K562 (cell line): Measurements from ENCODE around the gene PLEKHA1.

Experiments
- ADNP ChIP-seq: fragments of 200-800 bp; sonication (Bioruptor generic); IDR thresholded peaks from 2 replicates; pipeline ENCODE4 v1.6.1; 2016; ENCODE audit warnings: missing genetic modification characterization, missing compliant biosample characterization
- CREM ChIP-seq: IDR thresholded peaks from 2 replicates; pipeline ENCODE4 v1.6.1; 2014; ENCODE audit warnings: antibody characterized with exemption, low read depth
- EP300 ChIP-seq: IDR thresholded peaks from 2 replicates; pipeline ENCODE4 v1.6.1; 2012; ENCODE audit warnings: low read length, improper control_type of control experiment
- HLTF ChIP-seq: fragments of 450-650 bp; IDR thresholded peaks from 2 replicates; pipeline ENCODE4 v1.6.1; 2016
- MTA3 ChIP-seq: fragments of 450-650 bp; formaldehyde crosslinking; IDR thresholded peaks from 2 replicates; pipeline ENCODE4 v1.6.1; 2017; ENCODE audit warnings: mild to moderate bottlenecking, borderline replicate concordance
- POLR2A ChIP-seq: fragments of 450-650 bp; conservative IDR thresholded peaks from 2 replicates; pipeline ENCODE4 v1.6.1; 2016
- POLR2AphosphoS5 ChIP-seq: IDR thresholded peaks from 2 replicates; pipeline ENCODE4 v1.6.1; 2011; ENCODE audit warnings: mild to moderate bottlenecking, low read depth, low read length, moderate library complexity; ENCODE audit not compliant: control insufficient read depth, insufficient read depth
- SMARCA4 ChIP-seq: fragments of 450-650 bp; IDR thresholded peaks from 2 replicates; pipeline ENCODE4 v1.6.1; 2016
- SREBF2 ChIP-seq: sonication (generic); formaldehyde crosslinking; IDR thresholded peaks from 2 replicates; pipeline ENCODE4 v1.4.0; 2020; ENCODE audit warnings: mild to moderate bottlenecking, missing genetic modification reagents
- TEAD2 ChIP-seq: fragments of 450-650 bp; IDR thresholded peaks from 2 replicates; pipeline ENCODE4 v1.6.1; 2016; ENCODE audit warnings: missing genetic modification characterization, control low read depth, missing compliant biosample characterization
- ZNF212 ChIP-seq: fragments of 450-650 bp; formaldehyde crosslinking; IDR thresholded peaks from 2 replicates; pipeline ENCODE4 v1.4.0; 2020; ENCODE audit warnings: mild to moderate bottlenecking
- ZNF232 ChIP-seq: sonication (generic); formaldehyde crosslinking; IDR thresholded peaks from 2 replicates; pipeline ENCODE4 v1.8.0; 2022; ENCODE audit warnings: mild to moderate bottlenecking, missing genetic modification reagents
- TF ChIP-seq, protein P1 (sequence below), 3 experiments: IDR thresholded peaks in 2 of 3; conservative IDR thresholded peaks in 1 of 3; 2 replicates each; pipeline ENCODE4 v1.5.1; 2011 to 2012; ENCODE audit warnings: low read length in 3 of 3, mild to moderate bottlenecking in 3 of 3, control low read depth in 2 of 3, improper control_type of control experiment in 1 of 3, inconsistent platforms in 1 of 3, low read depth in 1 of 3, mixed read lengths in 1 of 3, moderate library complexity in 1 of 3; ENCODE audit not compliant: insufficient read depth in 2 of 3
- TF ChIP-seq, protein P2 (sequence below): sonication (generic); formaldehyde crosslinking; IDR thresholded peaks from 2 replicates; pipeline ENCODE4 v1.8.1; 2023; ENCODE audit warnings: mild to moderate bottlenecking, missing genetic modification reagents

DNA sequence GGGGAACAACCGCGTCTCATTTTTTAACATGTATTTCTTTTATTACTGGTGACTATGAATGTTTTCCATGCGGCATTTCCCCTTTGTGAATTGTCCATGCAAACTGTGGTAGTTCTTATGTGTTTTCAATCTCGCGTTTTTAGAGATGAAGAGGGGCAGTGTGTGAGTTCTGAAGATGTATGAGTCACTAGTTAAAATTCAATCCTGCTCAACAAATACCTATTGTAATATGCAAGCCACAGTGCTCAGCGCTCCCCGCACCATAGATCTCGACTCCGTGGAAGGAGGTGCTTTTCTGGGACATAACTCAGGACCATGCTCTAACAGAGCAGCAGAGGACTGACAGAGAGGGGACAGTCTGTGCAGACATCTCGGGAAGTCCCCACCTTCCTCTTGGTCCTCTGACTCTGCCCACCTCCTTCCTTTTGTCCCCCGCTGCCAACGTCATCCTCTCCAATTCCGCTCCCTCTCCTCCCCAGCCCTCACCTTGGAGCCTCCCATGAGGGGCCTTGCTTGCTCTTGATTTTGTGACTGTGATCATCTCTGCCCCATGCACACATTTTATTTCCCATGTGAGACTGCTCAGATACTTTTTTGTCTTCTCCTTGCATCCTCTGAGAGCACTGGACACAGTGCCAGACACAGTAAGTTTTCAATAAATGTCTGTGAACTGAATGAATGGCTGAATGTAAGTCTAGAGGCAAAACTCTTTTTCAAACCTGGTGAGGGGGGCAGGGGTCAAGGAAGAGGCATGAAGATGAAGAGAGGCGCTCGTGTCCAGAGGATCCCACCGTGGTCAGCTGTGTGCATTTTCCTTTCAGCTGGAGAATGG is 42.7 kb upstream of the PLEKHA1 start:
- no peak for TF ChIP-seq SREBF2 (CRISPR knock-in tag)
- TF ChIP-seq HLTF: no peak
- TF ChIP-seq ZNF212 (CRISPR knock-in tag): no peak
- no peak for TF ChIP-seq POLR2AphosphoS5
- TF ChIP-seq MTA3: no peak
- no peak for TF ChIP-seq CREM
- TF ChIP-seq EP300: no peak
- no peak for TF ChIP-seq SMARCA4
- TF ChIP-seq TEAD2: no peak
- TF ChIP-seq, protein P1, sequence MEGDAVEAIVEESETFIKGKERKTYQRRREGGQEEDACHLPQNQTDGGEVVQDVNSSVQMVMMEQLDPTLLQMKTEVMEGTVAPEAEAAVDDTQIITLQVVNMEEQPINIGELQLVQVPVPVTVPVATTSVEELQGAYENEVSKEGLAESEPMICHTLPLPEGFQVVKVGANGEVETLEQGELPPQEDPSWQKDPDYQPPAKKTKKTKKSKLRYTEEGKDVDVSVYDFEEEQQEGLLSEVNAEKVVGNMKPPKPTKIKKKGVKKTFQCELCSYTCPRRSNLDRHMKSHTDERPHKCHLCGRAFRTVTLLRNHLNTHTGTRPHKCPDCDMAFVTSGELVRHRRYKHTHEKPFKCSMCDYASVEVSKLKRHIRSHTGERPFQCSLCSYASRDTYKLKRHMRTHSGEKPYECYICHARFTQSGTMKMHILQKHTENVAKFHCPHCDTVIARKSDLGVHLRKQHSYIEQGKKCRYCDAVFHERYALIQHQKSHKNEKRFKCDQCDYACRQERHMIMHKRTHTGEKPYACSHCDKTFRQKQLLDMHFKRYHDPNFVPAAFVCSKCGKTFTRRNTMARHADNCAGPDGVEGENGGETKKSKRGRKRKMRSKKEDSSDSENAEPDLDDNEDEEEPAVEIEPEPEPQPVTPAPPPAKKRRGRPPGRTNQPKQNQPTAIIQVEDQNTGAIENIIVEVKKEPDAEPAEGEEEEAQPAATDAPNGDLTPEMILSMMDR (IDR thresholded peaks at IDR 0.05 in 2 of 3, conservative IDR thresholded peaks at IDR 0.05 in 1 of 3; ENCODE audit: insufficient read depth in 2 of 3, low read depth in 1 of 3, low read length in 3 of 3): no peak
- TF ChIP-seq ZNF232 (CRISPR knock-in tag): no peak
- TF ChIP-seq, protein P2, sequence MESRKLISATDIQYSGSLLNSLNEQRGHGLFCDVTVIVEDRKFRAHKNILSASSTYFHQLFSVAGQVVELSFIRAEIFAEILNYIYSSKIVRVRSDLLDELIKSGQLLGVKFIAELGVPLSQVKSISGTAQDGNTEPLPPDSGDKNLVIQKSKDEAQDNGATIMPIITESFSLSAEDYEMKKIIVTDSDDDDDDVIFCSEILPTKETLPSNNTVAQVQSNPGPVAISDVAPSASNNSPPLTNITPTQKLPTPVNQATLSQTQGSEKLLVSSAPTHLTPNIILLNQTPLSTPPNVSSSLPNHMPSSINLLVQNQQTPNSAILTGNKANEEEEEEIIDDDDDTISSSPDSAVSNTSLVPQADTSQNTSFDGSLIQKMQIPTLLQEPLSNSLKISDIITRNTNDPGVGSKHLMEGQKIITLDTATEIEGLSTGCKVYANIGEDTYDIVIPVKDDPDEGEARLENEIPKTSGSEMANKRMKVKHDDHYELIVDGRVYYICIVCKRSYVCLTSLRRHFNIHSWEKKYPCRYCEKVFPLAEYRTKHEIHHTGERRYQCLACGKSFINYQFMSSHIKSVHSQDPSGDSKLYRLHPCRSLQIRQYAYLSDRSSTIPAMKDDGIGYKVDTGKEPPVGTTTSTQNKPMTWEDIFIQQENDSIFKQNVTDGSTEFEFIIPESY (CRISPR knock-in tag): no peak
- no peak for TF ChIP-seq ADNP
- TF ChIP-seq POLR2A: no peak
